Right kidney (tissue), 9 donors: ENCODE measurements around the gene RRAS2.
A peak's percentile ranks its signal among the peaks of the same experiment; 100 is the strongest.
"Not testable (repeated sequence)": the region's sequence is repeated elsewhere in the genome, so short reads cannot be mapped to it uniquely, and the experiment has no call there.

Source experiments
- DNase-seq: peaks from one replicate; pipeline ENCODE4 v3.0.0-alpha.2; 2016
- long read RNA-seq, 8 donors: transcript quantifications; one replicate each; lab custom pipeline, GENCODE V29; 2026

The RRAS2 gene
- long read RNA-seq, donor 1, transcript RRAS2-201 (6 exons, 1,516 nt), result major isoform, 14 of 16 reads
- long read RNA-seq, donor 1, partial matches to known transcripts, result 0 of 16 reads
- long read RNA-seq, donor 1, other reads (novel, unspliced or antisense), result 0 of 16 reads
- long read RNA-seq, donor 2, transcript RRAS2-201 (6 exons, 1,516 nt), result major isoform, 17 of 18 reads
- long read RNA-seq, donor 2, partial matches to known transcripts, result 0 of 18 reads
- long read RNA-seq, donor 2, other reads (novel, unspliced or antisense), result 0 of 18 reads
- long read RNA-seq, donor 3, partial matches to known transcripts, result 0 of 3 reads
- long read RNA-seq, donor 3, other reads (novel, unspliced or antisense), result 0 of 3 reads
- long read RNA-seq, donor 4, transcript RRAS2-201 (6 exons, 1,516 nt), result major isoform, 5 of 5 reads
- long read RNA-seq, donor 4, partial matches to known transcripts, result 0 of 5 reads
- long read RNA-seq, donor 4, other reads (novel, unspliced or antisense), result 0 of 5 reads
- long read RNA-seq, donor 5, transcript RRAS2-201 (6 exons, 1,516 nt), result major isoform, 13 of 13 reads
- long read RNA-seq, donor 5, partial matches to known transcripts, result 0 of 13 reads
- long read RNA-seq, donor 5, other reads (novel, unspliced or antisense), result 0 of 13 reads
- long read RNA-seq, donor 6, transcript RRAS2-201 (6 exons, 1,516 nt), result major isoform, 9 of 10 reads
- long read RNA-seq, donor 6, partial matches to known transcripts, result 0 of 10 reads
- long read RNA-seq, donor 6, other reads (novel, unspliced or antisense), result 0 of 10 reads
- long read RNA-seq, donor 7, transcript RRAS2-201 (6 exons, 1,516 nt), result major isoform, 19 of 22 reads
- long read RNA-seq, donor 7, partial matches to known transcripts, result 0 of 22 reads
- long read RNA-seq, donor 7, other reads (novel, unspliced or antisense), result 0 of 22 reads
- long read RNA-seq, donor 8, transcript RRAS2-201 (6 exons, 1,516 nt), result major isoform, 13 of 13 reads
- long read RNA-seq, donor 8, partial matches to known transcripts, result 0 of 13 reads
- long read RNA-seq, donor 8, other reads (novel, unspliced or antisense), result 0 of 13 reads

DNA sequence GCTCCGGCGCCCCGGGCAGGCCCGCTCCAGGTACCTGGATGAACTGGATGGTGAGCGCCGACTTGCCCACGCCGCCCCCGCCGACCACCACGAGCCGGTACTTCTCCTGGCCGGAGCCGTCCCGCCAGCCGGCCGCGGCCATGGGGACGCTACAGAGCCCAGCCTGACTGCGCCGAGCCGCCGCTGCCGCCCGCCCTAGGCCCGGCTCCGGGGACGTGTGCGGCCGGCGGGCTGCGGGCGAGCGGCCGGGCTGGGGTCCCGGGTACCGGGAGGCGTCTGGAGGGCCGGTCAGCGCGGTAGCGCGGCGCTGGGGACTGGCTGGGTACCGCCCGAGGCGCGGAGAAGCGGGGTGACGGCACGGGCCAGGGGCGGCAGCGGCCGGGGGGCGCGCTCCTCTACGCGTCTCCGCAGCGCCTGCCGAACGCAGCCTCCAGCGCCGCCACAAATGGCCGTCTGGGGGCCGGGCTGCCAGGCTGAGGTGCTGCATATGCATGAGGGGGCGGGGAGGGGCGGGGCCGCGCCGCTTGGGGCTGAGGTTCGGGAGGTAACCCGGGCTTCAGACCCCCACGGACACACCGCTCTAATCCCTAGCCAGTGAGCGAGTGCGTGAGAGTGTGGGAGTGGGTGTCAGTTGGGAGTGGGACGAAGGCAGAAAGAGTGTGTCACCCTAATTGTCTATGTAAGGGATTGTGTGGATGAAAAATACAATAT lies at the start of gene RRAS2:
Gene RRAS2 (minus strand): TSS at position 455 of the 711 bp plus-strand sequence. CDS start 313 bp downstream, at position 142.
- DNase-seq, result peak; percentile 91

DNA sequence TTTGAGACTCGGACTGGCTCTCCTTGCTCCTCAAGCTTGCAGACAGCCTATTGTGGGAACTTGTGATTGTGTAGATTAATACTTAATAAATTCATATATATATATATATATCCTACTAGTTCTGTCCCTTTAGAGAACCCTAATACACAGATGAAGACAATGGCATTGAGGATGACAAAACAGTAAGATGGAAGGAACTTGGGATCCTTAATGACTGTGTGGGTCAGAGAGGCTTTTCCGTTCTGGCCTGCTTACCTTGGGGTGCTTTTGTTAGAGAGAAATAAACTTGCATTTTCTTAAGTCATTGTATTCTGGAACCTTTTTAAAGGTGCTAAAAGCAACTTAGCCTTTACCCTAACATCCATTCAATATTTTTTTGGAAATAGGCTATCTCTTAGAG lies 49.6 kb upstream of the RRAS2 start:
- no peak for DNase-seq

DNA sequence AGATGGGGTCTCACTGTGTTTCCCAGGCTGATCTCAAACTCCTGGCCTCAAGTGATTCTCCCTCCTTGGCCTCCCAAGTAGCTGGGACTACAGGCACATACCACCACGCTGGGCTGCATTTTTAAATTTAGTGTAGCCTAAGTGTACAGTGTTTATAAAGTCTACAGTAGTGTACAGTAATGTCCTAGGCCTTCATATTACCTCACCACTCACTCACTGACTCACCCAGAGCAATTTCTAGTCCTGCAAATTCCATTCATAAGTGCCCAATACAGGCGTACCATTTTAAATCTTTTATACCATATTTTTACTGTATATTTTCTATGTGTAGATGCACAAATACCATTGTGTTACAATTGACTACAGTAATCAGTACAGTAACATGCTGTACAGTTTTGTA lies 47.1 kb upstream of the RRAS2 start:
- DNase-seq, result not testable (repeated sequence)

DNA sequence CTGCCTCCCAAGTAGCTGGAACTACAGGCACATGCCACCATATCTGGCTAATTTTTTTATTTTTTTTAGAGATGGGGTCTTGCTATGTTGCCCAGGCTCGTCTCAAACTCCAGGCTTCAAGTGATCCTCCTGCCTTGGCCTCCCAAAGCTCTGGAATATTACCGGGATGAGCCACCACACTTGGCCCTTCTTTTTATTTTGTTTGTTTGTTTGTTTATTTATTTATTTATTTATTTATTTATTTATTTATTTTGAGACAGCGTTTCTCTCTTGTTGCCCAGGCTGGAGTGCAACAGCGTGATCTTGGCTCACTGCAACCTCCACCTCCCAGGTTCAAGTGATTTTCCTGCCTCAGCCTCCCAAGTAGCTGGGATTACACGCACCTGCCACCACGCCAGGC lies 44.5 kb upstream of the RRAS2 start:
- DNase-seq, result not testable (repeated sequence)

DNA sequence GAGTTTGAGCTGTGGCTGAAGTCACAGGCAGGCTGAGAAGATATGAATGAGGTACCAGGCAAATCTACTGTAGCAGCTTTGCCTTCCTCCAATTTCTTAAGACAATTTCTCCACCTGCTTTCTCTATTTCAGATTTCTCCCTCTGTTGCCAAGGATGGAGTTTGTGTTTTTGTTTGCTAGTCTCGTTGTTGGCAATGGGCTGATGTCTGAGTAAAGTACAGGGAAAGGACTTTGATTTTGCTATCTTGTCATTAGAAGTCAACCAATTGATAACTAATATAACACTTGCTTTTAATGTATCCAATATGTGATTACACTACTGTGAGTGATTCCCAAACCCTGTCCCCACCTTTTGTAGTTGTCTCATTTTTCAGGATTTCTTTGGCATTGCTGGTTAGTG lies 40.1 kb upstream of the RRAS2 start:
- DNase-seq, result no peak

DNA sequence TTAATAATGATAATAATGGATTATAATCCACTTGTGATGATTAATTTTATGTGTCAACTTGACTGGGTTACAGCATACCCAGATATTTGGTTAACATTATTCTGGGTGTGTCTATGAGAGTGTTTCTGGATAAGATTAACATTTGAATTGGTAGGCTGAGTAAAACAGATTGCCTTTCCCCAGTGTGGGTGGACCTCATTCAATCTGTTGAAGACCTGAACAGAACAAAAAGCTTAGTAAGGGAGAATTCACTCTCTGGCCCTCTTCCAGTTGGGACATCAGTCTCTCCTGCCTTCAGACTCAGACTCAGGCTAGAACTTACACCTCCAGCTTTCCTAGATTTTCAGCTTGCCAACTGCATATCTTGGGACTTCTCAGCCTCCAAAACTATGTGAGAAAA lies 37.3 kb upstream of the RRAS2 start:
- no peak for DNase-seq

DNA sequence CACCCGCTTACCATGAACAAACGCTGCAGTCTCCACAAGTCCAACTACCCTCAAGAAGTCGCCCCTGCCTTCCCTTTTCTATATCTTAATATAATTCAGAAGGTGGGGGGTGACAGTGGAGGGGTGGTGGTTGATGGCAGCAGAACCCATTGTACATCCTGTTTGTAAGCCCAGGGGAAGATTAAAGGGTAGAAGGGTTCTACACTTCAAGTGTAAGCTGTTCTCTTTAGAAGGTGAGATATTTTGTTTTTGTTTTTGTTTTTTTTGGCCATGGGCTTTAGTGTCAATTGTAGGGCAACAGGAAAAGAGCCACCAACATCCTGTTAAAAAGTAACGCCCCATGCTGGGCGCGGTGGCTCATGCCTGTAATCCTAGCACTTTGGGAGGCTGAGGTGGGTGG lies 34.9 kb upstream of the RRAS2 start:
- DNase-seq, result no peak

DNA sequence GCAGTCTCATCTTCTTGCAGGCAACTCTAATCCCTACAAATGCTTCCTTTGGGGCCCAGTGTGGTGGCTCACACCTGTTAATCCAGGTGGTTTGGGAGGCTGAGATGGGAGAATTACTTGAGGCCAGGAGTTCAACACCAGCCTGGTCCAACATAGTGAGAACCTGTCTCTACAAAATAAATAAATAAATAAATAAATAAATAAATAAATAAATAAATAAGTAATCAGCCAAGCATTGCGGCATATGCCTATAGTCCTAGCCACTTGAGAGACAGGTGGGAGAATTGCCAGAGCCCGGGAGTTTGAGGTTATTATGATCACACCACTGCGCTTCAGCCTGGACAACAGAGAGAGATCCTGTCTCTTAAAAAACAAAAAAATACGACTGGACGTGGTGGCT lies 34.1 kb upstream of the RRAS2 start:
- DNase-seq, result no peak

DNA sequence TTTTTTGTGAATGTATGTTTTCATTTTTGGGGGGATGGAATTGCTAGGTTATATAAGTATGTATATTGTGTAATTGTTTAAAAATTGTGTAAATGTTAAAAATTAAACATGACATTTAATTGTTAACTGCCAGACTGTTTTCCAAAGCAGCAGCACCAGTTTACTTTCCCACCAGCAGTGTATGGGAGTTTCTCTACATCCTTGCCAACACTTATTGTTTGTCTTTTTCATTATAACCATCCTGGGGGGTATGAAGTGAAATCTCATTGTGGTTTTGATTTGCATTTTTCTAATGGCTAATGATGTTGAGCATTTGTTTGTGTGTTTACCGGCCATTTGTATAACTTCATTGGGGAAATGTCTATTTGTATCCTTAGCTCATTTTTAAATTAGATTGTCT lies 31.7 kb upstream of the RRAS2 start:
- no peak for DNase-seq

DNA sequence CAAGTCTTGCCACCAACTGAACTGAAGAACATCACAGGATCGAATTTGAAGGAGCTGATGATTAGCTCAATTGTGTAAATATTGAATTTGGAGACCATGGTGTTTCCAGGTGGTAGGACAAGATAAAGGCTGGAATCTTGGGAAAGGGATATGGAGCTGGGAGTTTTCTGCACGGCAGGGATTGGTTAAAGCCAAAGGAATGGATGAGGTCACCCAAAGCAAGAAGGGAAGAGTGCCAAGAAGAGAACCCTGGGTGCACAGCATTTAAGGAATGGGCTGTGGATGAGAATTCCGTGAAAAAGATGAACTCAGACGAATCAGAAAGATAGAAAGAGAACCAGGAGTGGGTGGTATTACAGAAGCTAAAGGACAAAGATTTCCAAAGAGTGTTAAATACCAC lies 29.4 kb upstream of the RRAS2 start:
- DNase-seq, result no peak

DNA sequence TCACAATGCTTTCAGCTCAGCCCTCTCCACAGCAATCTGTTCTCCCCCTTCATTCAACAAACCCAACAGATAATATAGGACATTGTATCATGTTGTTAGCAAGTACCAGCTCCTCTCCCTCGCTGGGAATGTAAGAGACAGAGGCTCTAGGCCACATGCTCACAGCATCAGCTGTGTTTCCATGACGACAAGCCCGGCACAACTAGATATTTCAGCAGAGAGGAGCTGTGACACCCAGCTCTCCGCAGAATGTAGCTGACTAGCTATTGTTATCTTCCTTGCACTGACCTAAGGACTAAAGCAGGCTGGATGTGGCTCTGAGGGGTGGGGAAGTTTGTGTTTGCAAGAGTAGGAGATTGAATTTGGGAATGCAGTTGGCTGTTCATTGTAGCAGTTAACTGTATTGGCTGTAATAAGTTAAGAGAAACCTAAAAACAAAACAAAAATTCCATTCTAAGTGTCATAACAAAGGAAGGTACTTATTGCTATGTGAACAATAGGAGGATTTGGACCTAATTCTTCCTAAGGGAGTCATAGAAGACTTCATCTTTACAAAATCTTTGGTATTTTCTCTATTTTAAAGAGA lies 28.0 kb upstream of the RRAS2 start:
- DNase-seq, result no peak

DNA sequence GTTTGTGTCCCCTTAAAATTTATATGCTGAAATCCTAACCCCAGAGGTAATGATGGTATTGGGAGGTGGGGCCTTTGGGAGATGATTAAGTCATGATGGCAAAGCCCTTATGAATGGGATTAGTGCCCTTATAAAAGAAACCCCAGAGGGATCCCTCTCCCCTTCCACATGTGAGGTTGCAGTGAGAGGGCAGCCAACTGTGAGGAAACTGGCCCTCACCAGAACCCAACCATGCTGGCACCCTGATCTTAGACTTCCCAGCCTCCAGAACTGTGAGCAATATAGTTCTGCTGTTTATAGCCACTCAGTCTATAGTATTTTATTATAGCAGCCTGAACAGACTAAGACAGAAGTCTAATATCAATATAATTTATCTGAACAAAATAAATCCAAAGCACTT lies 27.1 kb upstream of the RRAS2 start:
- no peak for DNase-seq

DNA sequence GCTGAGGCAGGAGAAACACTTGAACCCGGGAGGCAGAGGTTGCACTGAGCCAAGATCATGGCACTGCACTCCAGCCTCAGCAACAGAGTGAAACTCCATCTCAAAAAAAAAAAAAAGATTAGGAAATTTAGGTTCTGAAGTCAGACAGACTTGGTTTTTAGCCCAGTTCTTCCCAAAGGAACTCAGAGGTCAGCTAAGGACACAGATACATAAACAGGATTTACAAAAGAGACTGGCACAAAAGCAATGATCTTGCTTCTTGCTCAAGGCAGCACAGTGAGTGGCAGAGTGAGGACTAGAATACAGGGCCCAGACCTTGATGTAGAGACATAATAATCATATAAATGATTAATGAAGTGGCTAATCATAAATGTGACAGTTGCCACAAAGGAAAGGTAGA lies 25.4 kb upstream of the RRAS2 start:
- no peak for DNase-seq

DNA sequence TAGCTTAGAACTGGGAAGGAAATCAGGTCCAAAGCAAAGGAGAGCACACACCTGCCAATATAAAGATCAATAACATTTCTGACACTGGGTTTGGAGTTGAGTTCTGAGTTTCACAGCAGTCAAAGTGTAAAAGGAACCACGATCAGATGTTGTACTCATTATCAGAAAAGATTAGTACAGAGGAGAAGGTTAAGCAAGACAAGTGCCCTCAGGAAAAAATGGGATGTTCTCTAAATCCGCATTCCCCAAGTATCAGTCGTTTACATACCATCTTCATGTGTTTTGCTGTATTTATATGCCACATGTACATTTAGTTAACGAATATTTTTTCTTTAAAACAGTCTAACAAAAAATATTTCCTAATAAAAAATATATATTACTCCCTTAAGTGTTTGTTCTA lies 23.0 kb upstream of the RRAS2 start:
- no peak for DNase-seq

DNA sequence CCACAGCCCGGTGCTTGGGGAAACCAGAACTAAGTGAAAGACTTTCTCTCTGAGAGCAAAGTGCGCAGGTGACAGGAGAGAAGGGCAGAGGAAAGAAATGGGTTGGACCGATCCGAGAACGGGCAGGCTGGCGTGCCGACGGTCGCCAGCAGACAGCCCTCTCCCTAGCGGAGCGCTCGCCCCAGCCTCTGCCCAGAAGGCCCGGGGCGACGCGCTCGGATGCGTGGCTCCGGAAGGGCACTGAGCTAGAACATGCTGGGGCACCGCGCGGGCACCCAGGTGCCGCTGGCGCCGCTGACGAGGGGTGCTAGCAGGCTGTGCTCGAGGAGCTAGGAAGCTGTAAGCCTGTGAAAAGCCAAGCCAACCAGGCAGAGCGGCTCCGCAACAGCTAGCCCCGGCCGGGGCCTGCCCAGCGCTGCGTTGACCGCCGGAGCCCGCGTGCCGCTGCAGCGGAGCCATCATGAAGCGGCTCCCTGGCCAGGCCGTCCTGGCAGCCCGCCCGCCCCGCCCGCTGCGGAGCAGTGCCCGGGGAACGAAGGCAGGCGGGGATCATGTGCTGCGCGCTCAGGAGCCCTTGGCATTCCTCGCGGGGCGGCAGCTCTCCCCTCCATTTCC lies 22.1 kb upstream of the RRAS2 start:
- DNase-seq, result peak; percentile 91

DNA sequence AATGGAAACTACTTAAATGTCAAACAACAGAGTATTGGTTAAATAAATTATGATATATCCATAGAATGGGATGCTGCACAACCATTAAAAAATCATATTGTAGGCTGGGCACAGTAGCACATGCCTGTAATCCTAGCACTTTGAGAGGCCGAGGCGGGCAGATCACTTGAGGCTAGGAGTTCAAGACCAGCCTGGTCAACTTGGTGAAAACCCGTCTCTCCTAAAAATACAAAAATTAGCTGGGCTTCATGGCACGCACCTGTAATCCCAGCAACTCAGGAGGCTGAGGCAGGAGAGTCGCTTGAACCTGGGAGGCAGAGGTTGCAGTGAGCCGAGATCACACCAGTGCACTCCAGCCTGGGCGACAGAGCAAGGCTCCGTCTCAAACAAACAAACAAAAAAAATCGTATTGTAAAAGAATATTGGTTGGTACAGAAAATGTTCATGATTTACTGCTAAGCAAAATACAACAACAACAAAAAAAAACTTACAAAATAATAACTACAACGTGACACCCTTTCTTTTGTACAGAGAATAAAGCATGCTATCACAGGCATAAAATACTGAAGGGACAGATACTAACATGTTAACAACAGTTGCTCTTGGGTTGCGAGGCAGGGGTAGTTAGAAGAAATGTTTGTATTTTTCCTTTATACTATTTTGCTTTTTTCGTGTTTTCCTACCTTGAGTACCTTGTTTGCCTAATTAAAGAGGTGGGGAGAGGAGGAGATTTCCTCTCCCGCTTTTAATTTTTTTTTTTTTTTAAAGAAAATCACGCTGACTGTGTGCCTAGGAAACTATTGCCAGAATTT lies 21.3 kb upstream of the RRAS2 start:
- no peak for DNase-seq

DNA sequence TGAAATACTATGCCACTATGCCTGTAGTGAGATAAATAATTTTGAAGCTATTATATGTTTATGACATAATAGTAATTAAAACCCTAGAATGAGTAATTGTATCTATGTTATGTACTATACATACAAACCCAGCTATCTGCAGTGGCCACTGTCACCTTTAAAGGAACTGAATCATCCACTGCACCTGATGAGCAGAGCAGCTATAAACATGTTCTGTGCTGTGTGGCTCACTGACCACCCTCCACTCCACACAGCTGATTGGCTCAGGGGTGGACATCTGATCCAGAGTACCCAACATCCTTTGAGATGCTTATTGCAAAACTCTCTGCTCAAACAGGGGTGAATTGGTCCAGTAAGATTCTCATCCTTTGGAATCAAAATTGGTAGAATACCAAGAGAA lies 19.2 kb upstream of the RRAS2 start:
- no peak for DNase-seq

DNA sequence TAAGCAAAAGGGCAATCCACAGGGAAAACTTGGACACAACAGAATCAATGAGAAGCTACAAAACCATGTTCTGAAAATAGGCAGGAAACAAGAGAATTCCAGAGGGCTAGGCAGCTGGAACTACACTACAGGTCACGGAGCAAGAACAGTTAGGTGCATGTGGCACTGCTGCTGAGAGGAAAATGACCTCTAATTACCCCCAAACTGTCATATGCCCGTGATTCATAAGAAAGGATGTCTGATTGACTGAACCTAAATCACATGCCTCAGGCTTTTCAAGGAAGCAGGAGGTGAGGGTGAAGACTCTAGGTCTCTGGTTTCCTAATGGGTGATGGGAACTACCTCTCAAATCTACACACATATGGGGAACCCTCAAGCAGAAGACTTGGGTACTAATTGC lies 17.9 kb upstream of the RRAS2 start:
- no peak for DNase-seq

DNA sequence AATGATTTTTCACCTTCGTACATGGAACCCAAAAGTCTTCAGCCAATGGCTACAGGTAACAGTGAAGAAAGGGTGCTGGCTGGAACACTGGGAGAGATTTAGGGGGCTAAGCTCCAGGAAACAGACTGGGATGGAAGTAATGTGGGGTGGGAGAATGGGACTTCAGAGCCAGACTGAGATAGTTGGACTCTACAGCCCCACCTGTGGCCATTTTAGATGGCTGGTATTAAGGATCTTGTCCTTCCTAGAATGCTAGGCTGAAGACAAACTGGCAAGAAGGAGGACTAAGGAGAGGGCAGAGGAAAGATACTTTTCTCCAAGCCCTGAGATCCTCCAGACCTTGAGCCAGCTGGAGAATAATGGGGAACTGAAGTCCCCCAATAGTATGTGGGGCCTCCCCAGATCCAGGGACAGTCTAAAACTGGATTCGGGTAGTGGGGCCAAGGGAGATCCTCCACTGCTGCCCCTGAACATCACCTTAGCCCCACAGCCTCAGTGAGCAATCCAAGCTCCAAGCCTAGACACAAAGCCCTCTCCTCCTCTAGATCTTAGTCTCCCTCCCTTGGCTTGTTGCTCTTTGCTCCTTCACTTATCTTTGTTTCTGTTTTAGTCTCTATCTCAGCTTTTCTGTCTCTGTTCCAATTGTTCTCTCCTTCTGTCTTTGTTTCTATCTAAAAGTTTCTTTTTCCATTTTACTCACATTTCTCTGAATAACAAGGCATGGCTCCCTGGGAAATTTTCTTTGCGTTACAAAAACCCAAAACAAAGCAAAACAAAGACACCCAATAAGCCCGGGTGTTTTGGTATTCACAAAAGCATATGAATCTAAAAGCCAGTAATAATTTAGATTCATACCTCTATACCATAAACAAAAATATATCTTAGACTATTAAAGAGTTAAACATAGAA lies 16.2 kb upstream of the RRAS2 start:
- DNase-seq, result no peak
